GM12891 (cell line): ENCODE results near the gene RBKS.

Source experiments
- POLR2A ChIP-seq: IDR thresholded peaks from 2 replicates; pipeline ENCODE4 v1.6.1; 2011; ENCODE audit warnings: low read depth, low read length, control low read depth
- POLR2AphosphoS5 ChIP-seq: IDR thresholded peaks from 2 replicates; pipeline ENCODE4 v1.6.1; 2011; ENCODE audit warnings: low read depth, low read length, control low read depth
- SPI1 ChIP-seq: IDR thresholded peaks from 2 replicates; pipeline ENCODE4 v1.6.1; 2011; ENCODE audit warnings: low read depth, low read length, control low read depth
- TAF1 ChIP-seq: IDR thresholded peaks from 2 replicates; pipeline ENCODE4 v1.6.1; 2011; ENCODE audit warnings: low read depth, low read length, control low read depth

- TF ChIP-seq TAF1: no peak
- no peak for TF ChIP-seq POLR2A
- TF ChIP-seq POLR2AphosphoS5: no peak
- TF ChIP-seq SPI1: no peak
Measured at GRCh38 chr2:27901234-27901633, 11.0 kb upstream of the RBKS start.
